Measurements from ENCODE around the gene KLHL26. TPM values are rescaled to one million over a fixed set of nuclear protein-coding genes. Genes with fewer than 3 reads are reported as not detected.
A peak's percentile ranks its signal among the peaks of the same experiment; 100 is the strongest.

KLHL26 gene
- total RNA-seq, 4 donors from 2014 or later: 7.0 to 15.7 (median 7.6) TPM

DNA sequence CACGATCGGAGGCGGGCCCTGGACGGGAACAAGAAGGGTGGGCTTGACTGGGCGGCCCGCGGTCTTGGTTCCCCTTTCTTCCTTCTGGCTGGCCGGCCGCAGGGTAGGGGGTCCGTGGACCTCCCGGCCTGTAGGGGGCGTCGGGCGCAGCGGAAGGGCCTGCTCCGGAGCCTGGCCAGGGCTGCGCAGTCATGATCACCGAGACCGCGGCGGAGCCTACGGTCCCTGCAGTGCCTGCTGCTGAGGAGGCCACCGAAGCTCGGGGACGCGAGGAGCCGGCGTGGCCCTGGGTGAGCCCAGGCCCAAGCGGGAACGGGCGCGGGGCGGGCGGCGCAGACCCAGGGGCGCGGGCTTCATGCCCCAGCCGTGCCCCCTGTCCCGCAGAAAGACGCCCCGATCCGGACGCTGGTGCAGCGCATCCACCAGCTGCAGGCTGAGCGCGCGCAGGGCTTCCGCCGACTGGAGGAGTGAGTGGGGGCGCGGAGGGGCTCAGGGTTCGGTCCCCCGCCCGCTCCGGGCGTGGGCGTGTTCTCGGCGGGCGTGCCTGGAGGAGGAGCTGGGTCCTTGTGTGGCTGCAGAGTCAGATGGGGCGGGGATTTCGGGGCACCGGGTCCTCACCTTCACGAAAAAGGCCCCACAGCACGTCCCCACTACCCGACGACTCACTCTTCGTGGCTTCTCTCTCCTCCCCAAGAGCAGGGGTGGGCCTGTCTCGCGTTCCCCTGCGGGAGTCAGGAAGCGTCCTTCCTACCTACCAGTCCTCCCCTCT is 48.0 kb upstream of the KLHL26 start, which contains the start of gene REX1BD:
Gene REX1BD (plus strand): TSS at position 188 of the 769 bp plus-strand sequence. CDS start 4 bp downstream, at position 192.
- no peaks in the 10 kb centered on the region for H3K9me3 ChIP-seq
- peaks cover 5 to 24% (median 14%) of the 10 kb centered on the region in 4 donors for H3K4me1 ChIP-seq
- peaks cover 0 to 4% (median 0%) of the 10 kb centered on the region in 4 donors for H3K36me3 ChIP-seq
- H3K27me3 ChIP-seq: no peaks in the 10 kb centered on the region
- peak; percentile 84 for DNase-seq
- intact Hi-C loops (cut with DNase I; ENCODE audit: low total_unique reads) (no loop called here), in situ Hi-C loops (cut with MboI; ENCODE audit: low pct_ligation_motif_present in 1 of 4, low pct_unique_long_range_greater_than_20kb in 1 of 4, low sequenced_read_pairs in 3 of 4) (loop anchor here in 3 of 4 donors (25.0 kb wide), 2 partner anchors 126 to 249 kb away; partner anchors contain the start of gene UPF1 (in 2 of the 3))
- peak; percentile 26 to 73 (median 63) for TF ChIP-seq POLR2AphosphoS5 (IDR thresholded peaks at IDR 0.05)
- TF ChIP-seq EP300 (IDR thresholded peaks at IDR 0.05; ENCODE audit: low read depth): no peak
- TF ChIP-seq POLR2A (IDR thresholded peaks at IDR 0.05): peak; percentile 47
- TF ChIP-seq, protein P1, sequence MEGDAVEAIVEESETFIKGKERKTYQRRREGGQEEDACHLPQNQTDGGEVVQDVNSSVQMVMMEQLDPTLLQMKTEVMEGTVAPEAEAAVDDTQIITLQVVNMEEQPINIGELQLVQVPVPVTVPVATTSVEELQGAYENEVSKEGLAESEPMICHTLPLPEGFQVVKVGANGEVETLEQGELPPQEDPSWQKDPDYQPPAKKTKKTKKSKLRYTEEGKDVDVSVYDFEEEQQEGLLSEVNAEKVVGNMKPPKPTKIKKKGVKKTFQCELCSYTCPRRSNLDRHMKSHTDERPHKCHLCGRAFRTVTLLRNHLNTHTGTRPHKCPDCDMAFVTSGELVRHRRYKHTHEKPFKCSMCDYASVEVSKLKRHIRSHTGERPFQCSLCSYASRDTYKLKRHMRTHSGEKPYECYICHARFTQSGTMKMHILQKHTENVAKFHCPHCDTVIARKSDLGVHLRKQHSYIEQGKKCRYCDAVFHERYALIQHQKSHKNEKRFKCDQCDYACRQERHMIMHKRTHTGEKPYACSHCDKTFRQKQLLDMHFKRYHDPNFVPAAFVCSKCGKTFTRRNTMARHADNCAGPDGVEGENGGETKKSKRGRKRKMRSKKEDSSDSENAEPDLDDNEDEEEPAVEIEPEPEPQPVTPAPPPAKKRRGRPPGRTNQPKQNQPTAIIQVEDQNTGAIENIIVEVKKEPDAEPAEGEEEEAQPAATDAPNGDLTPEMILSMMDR (IDR thresholded peaks at IDR 0.05): peak; percentile 85 to 89 (median 89)
- peak within 1 kb of the TSS; percentile 86 to 98 (median 95) for H3K27ac ChIP-seq
- 1% methylated on average over 26 of the region's 72 CpGs; no CpG with 5 or more reads in 1 of the 2 donors for WGBS, 2 donors (ENCODE audit: low coverage in 1 of 2)
- peak within 1 kb of the TSS; percentile 49 to 86 (median 80) for H3K4me3 ChIP-seq

DNA sequence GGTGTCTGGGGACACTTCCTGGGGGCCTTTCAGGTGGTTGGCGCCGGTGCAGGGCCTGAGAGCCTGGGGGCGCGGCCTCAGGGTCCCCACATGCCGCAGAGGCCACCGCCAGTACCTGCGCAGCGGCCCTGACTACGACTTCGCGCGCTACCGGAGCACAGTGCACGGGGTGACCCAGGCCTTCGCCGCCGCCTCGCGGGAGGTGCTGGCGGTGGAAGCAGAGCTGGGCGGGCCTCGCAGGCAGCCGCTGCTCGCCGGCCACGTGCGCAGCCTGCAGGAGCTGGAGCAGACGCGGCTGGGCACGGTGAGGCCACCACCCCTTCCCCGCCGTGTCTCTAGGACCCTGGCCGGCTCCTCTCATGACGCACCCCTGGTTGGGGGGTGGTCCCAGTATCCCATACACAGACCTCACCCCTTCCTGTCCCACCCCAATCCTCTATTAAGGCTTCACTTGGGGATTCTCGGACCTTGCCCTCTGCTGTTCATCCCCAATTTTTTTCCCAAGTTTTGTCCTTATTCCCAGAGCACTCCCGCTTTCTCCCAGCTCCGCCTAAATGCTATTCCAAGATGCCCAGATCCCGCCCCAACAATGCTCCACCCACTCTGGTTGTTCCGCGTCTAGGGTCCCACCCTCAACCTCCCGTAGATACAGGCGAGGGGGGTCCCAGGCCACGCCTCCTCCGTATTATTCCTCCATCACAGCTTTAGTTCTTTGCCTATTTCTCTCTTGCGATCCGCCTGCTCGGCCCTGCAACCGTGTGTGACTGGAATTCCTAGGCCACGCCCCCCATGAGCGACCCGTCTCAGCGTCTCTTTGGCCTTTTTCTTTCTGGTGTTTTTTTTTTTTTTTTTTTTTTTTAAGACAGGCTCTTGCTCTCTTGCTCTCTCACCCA is 47.2 kb upstream of the KLHL26 start:
- in situ Hi-C loops (cut with MboI; ENCODE audit: low pct_ligation_motif_present in 1 of 4, low pct_unique_long_range_greater_than_20kb in 1 of 4, low sequenced_read_pairs in 3 of 4): loop anchor here (10.0 to 25.0 kb wide), 3 partner anchors 127 to 255 kb away; partner anchors contain the start of gene UPF1 (in 2 of the 4)

DNA sequence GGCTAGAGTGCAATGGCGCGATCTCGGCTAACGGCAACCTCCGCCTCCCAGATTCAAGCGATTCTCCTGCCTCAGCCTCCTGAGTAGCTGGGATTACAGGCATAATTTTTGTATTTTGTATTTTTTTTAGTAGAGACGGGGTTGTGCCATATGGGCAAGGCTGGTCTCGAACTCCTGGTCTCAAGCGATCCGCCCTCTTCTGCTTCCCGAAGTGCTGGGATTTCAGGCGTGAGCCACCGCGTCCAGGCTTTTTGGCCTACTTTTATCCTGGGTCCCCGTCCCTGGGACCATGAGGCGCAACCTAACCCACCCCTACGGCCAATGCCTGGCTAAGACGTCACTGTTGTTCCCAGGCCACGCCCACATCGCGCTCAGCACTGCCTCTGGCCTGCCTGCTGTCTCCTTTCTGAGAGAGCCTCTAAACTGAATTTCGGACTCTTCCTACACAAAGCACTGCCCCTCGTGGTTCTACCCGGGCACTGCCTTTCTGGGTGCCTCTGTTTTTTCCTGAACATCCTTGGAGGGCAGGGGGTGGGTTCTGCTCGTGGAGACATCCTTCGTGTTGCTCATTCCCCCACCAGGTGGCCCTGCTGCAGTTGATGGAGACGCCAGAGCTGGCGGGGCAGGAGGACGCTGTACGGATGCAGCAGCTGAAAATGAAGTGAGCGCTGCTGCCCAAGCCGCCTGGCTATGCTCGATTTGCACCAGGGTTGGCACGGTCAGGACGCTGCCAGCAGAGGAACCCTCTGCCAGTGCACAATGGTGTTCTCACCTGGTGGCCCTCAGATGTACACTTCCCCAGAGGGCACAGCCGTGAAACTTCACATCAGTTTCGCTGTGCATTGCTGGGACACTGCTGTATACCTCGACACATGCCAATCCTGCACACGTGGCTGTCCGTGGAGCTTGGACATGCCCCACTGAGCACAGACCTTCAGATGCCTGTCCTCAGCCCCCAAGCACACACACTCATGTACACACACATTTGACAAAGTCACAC is 46.3 kb upstream of the KLHL26 start:
- Histone ChIP-seq H3K27ac (peak overlapping the region in 3 of 4 donors; percentile 94 to 98 (median 96)), H3K4me3 (no peak overlapping the region), H3K27me3 (peaks cover 7% of the 10 kb centered on the region), H3K4me1 (peaks cover 14 to 38% (median 27%) of the 10 kb centered on the region in 4 donors), H3K36me3 (peaks cover 0 to 4% (median 0%) of the 10 kb centered on the region in 4 donors), H3K9me3 (no peaks in the 10 kb centered on the region)
- DNase-seq: peak; percentile 49
- TF ChIP-seq, protein P1 (IDR thresholded peaks at IDR 0.05): peak in 2 of 5 experiments; percentile 13 to 18
- TF ChIP-seq POLR2A (IDR thresholded peaks at IDR 0.05): no peak
- intact Hi-C loops (cut with DNase I; ENCODE audit: low total_unique reads): loop anchor here (5.0 kb wide), 1 partner anchor 257 kb away; no protein-coding TSS in a partner anchor
- 81 to 82% methylated on average over 4 to 40 of the region's 40 CpGs for WGBS, 2 donors (ENCODE audit: low coverage in 1 of 2)
- in situ Hi-C loops (cut with MboI; ENCODE audit: low pct_ligation_motif_present in 1 of 4, low pct_unique_long_range_greater_than_20kb in 1 of 4, low sequenced_read_pairs in 3 of 4): loop anchor here (10.0 to 25.0 kb wide), 3 partner anchors 128 to 254 kb away; partner anchors contain the start of gene UPF1 (in 2 of the 4)

More for the DNA sequence above, 47.2 kb upstream of the KLHL26 start:
- Histone ChIP-seq H3K4me1 (peaks cover 8 to 31% (median 21%) of the 10 kb centered on the region in 4 donors), H3K27me3 (no peaks in the 10 kb centered on the region), H3K4me3 (peak overlapping the region; percentile 49 to 86 (median 80)), H3K9me3 (no peaks in the 10 kb centered on the region), H3K36me3 (peaks cover 0 to 4% (median 0%) of the 10 kb centered on the region in 4 donors), H3K27ac (peak overlapping the region; percentile 86 to 98 (median 95))
- 25 to 41% methylated on average over 20 to 43 of the region's 52 CpGs for WGBS, 2 donors (ENCODE audit: low coverage in 1 of 2)
- TF ChIP-seq EP300 (IDR thresholded peaks at IDR 0.05; ENCODE audit: low read depth) (no peak), POLR2A (IDR thresholded peaks at IDR 0.05) (no peak), POLR2AphosphoS5 (IDR thresholded peaks at IDR 0.05) (peak in 1 of 3 donors; percentile 13)
- TF ChIP-seq, protein P1 (IDR thresholded peaks at IDR 0.05): peak; percentile 17 to 68 (median 32)
- intact Hi-C loops (cut with DNase I; ENCODE audit: low total_unique reads): loop anchor here (5.0 kb wide), 1 partner anchor 258 kb away; no protein-coding TSS in a partner anchor
- peak; percentile 77 for DNase-seq

Measured in transverse colon (tissue), 4 donors.